GM19351 (cell line): ENCODE measurements around the gene SREK1IP1.

ENCODE experiments used
- ATAC-seq: cut with Tn5 transposase; IDR thresholded peaks from one replicate; pipeline ENCODE4 v1.9.1; 2021; ENCODE audit warnings: mild to moderate bottlenecking, moderate library complexity; ENCODE audit not compliant: unreplicated experiment

Gene SREK1IP1

DNA sequence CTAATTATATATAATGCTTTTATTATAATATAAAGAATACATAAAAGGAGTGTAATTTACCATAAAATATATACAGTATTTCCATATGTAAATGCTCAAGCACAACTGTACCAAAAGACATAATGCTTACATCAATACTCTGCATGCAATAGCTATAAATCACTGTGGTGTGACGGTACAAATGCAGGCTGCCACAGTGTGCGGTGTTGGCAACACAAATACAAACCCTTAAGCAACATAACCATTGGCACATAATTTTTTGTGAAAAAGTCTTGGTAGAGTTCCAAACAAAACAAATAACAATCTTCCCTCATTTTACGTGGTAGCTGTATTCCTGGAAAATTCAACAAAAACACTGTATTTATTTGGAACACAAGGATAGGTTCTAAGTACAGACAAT, 80.1 kb downstream of the SREK1IP1 start:
- ATAC-seq = no peak

DNA sequence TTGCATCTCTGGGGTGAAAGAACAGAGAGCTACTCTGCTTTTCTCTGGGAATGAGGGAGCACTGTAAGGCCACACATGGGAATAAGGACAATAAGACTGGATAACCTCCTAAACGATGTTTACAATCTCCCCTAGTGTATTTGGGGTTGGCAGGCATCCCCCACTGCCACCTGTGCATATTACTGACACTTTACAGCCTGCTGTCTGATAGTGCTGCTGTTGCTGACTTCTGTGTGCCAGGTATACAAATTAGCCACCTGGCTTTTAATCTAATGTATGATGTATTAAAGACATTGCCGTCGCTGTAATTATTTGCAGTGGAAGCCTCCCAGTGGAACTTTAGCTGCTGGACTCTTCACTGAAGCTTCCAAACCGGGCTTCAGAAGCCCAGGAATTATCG, 82.6 kb downstream of the SREK1IP1 start:
- ATAC-seq = no peak

GRCh38 chr5:64682608-64683007, 85.9 kb downstream of the SREK1IP1 start:
- no peak for ATAC-seq

DNA sequence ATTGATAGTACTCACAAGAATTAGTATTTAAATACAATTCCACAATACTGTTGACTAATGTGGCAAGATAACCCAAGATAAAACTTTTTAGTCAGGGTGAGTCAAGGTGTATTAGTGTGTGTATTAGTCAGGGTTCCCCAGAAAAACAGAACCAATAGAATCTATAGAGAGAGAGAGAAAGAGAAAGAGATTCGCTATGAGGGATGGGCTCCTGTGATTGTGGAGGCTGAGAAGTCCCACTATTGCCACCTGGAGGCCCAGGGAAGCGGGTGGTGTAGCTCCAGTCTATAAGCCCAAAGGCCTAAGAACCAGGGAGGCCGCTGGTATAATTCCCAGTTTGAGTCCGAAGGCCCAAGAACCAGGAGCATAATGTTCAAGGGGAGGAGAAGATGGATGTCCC, 88.2 kb downstream of the SREK1IP1 start:
- ATAC-seq = no peak

DNA sequence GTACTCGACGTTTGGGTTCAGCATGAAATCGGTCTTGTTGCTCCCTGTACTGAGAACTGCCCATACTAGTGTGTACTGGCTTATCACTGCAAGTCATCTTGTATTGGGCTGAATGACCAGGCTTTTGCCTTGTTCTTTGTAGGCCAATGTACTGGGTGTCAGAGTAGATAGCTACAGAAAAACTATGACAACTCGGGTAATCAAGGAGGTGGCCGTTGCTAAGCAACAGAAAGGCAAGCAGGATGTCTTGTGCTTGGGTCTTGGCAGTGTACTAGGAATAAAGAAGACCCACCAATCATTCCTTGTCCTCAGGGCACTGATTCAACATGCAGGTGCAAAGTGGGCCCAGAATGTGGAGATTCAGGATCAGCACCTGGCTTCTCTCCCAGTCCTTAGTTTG, 90.1 kb downstream of the SREK1IP1 start:
- ATAC-seq = no peak

DNA sequence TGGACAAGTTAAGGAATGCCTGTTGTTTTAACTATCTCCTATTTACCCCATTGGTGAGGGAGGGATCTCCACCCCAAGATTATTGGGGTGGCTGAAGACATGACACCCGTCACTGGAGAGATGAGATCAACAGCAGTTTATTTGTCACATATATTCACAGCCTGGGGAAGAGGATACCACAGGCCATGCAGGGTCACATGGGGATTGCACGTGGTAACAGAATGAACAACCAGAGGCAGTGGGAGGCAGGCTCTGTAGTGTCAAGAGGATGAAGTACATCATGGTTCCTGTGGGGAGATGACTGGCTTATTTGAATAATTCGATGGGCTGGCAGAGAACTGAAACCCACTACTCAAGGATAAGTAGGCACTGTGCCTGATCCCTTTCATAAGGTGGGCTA, 96.8 kb downstream of the SREK1IP1 start:
- ATAC-seq = no peak

DNA sequence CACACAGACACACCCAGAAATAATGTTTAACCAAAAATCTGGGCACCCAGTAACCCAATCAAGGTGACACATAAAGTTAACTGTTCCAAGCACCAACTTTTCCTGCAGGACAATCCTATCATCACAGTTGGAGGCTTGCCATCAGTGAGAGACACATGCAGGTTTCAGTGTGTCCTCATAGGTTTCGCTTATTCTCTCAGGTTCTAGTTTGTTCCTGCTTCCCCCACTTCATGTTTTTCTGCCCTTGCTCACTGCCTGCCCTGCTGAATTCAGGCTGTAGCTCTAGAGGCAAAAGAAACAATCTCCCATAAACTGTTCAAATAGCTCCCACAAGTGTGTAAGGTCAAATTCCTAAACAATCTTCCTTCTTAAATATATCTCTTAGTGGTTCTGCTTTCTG, 98.2 kb downstream of the SREK1IP1 start:
- ATAC-seq = no peak
